Neural progenitor cell (in vitro differentiated cells): ENCODE data around the gene ARID5B.

Experiments
- CTCF ChIP-seq: fragments of 200-600 bp; sonication (generic); IDR thresholded peaks from 2 replicates; pipeline ENCODE4 v1.5.1; 2017; ENCODE audit warnings: antibody characterized with exemption, mild to moderate bottlenecking
- EZH2 ChIP-seq: fragments of 200-600 bp; sonication (generic); IDR thresholded peaks from 2 replicates; pipeline ENCODE4 v1.6.1; 2017; ENCODE audit warnings: antibody characterized with exemption, mild to moderate bottlenecking, moderate library complexity
- EZH2phosphoT487 ChIP-seq: fragments of 200-600 bp; sonication (generic); IDR thresholded peaks from 2 replicates; pipeline ENCODE4 v1.6.1; 2017; ENCODE audit warnings: antibody characterized with exemption

GRCh38 chr10:61962971-61963370 is 61.5 kb downstream of the ARID5B start:
- no peak for TF ChIP-seq CTCF
- TF ChIP-seq EZH2phosphoT487, result no peak
- TF ChIP-seq EZH2, result no peak
